AG04450 (cell line): ENCODE results near the gene THPO. TPM values are rescaled to one million over a fixed set of nuclear protein-coding genes. Genes with fewer than 3 reads are reported as not detected.

Experiments used
- CTCF ChIA-PET: fragments of 300-600, 350-600 bp; formaldehyde crosslinking; extraction: SDS; loops from one replicate; lab custom pipeline; 2022; ENCODE audit warnings: antibody characterized with exemption, inconsistent platforms; lab: Charles Lee
- POLR2A ChIA-PET: fragments of 350-600 bp; formaldehyde crosslinking; extraction: SDS; loops from one replicate; lab custom pipeline; 2021; ENCODE audit warnings: antibody characterized with exemption, inconsistent platforms; lab: Yijun Ruan, JAX
- DNase-seq: peaks from one replicate; pipeline ENCODE4 v3.0.0-alpha.2; 2011; ENCODE audit warnings: low read depth, low spot score
- H3K27ac ChIP-seq: one replicate; pipeline ENCODE4 v1.5.1; 2012; ENCODE audit warnings: low read depth, low read length, control low read depth
- H3K27me3 ChIP-seq: one replicate; pipeline ENCODE4 v1.6.0; 2012; ENCODE audit warnings: low read length; ENCODE audit not compliant: control insufficient read depth, insufficient read depth
- H3K4me3 ChIP-seq: 2 replicates; pipeline ENCODE4 v1.5.1; 2011; ENCODE audit warnings: mild to moderate bottlenecking, low read depth, low read length, control low read depth
- H3K9me3 ChIP-seq: 2 replicates; pipeline ENCODE4 v1.5.1; 2012; ENCODE audit warnings: low read length; ENCODE audit not compliant: control insufficient read depth, insufficient read depth
- CTCF ChIP-seq: IDR thresholded peaks from 2 replicates; pipeline ENCODE4 v1.5.1; 2011; ENCODE audit warnings: low read depth, low read length, control low read depth, inconsistent platforms
- polyA plus RNA-seq: library from polyadenylated mRNA; depleted of rRNA; stranded (reverse); fragments of >200 nt; gene quantifications from 2 replicates; pipeline ENCODE4 v1.2.3, GENCODE V29; 2011

The THPO gene
- polyA plus RNA-seq, 1 experiment, result not detected

- Histone ChIP-seq H3K9me3 (no peaks in the 10 kb centered on the region; the same call in 1 of the 2 replicates), H3K27ac (no peak overlapping the region), H3K27me3 (peaks cover 31% of the 10 kb centered on the region), H3K4me3 (no peak overlapping the region)
- no peak for DNase-seq
- no peak for TF ChIP-seq CTCF
- ChIA-PET CTCF (interaction anchor here (0.7 to 10.4 kb wide), 41 partner anchors 9 to 475 kb away, joined by 3 to 278 read pairs (median 10); partner anchors contain the start of genes CLCN2, POLR2H and VPS8), POLR2A (interaction anchor here (0.6 to 1.2 kb wide), 2 partner anchors 27 to 141 kb away, joined by 3 read pairs; no protein-coding TSS in a partner anchor)
Measured at GRCh38 chr3:184372296-184372821, 5.6 kb downstream of the THPO start.

GRCh38 chr3:184371570-184372018 lies 6.4 kb downstream of the THPO start:
- peak; percentile 72 for DNase-seq
- no peaks in the 10 kb centered on the region; the same call in 1 of the 2 replicates for H3K9me3 ChIP-seq
- POLR2A ChIA-PET, result interaction anchor here (1.2 kb wide), 2 partner anchors 142 to 179 kb away, joined by 3 to 4 read pairs; no protein-coding TSS in a partner anchor
- H3K4me3 ChIP-seq, result no peak overlapping the region
- peaks cover 28% of the 10 kb centered on the region for H3K27me3 ChIP-seq
- CTCF ChIA-PET, result interaction anchor here (0.5 to 10.4 kb wide), 72 partner anchors 8 to 780 kb away, joined by 3 to 278 read pairs (median 4); partner anchors contain the start of genes CLCN2, POLR2H and VPS8
- no peak overlapping the region for H3K27ac ChIP-seq
- TF ChIP-seq CTCF, result peak; percentile 100

GRCh38 chr3:184368586-184369183 lies 9.3 kb downstream of the THPO start:
- DNase-seq, result no peak
- POLR2A ChIA-PET, result interaction anchor here (0.9 kb wide), 1 partner anchor 172 kb away, joined by 3 read pairs; no protein-coding TSS in a partner anchor
- CTCF ChIA-PET, result interaction anchor here (0.5 to 10.4 kb wide), 5 partner anchors 91 to 172 kb away, joined by 3 to 215 read pairs (median 3); no protein-coding TSS in a partner anchor

GRCh38 chr3:184368116-184368515 lies 9.9 kb downstream of the THPO start:
- peaks cover 8% of the 10 kb centered on the region for H3K27me3 ChIP-seq
- TF ChIP-seq CTCF, result no peak
- no peak overlapping the region for H3K4me3 ChIP-seq
- no peaks in the 10 kb centered on the region for H3K9me3 ChIP-seq
- H3K27ac ChIP-seq, result peak overlapping the region; percentile 11
- no peak for DNase-seq
- ChIA-PET POLR2A (interaction anchor here (0.6 to 0.9 kb wide), 2 partner anchors 12 to 172 kb away, joined by 3 to 4 read pairs; no protein-coding TSS in a partner anchor), CTCF (interaction anchor here (1.1 to 10.4 kb wide), 3 partner anchors 91 to 173 kb away, joined by 3 to 215 read pairs (median 4); no protein-coding TSS in a partner anchor)

More at GRCh38 chr3:184368586-184369183, 9.3 kb downstream of the THPO start:
- Histone ChIP-seq H3K27me3 (peaks cover 12% of the 10 kb centered on the region), H3K27ac (peak overlapping the region; percentile 31), H3K4me3 (no peak overlapping the region), H3K9me3 (no peaks in the 10 kb centered on the region)
- TF ChIP-seq CTCF, result no peak
